GM18498 (cell line): ENCODE results near the gene KIF23.
A peak's percentile ranks its signal among the peaks of the same experiment; 100 is the strongest.

Experiments used
- ATAC-seq: cut with Tn5 transposase; IDR thresholded peaks from one replicate; pipeline ENCODE4 v1.9.1; 2021; ENCODE audit warnings: mild to moderate bottlenecking, moderate library complexity; ENCODE audit not compliant: unreplicated experiment

Gene KIF23

GRCh38 chr15:69394556-69395282, 19.4 kb upstream of the KIF23 start:
- ATAC-seq, result peak; percentile 76

- ATAC-seq, result no peak
Observed at GRCh38 chr15:69395460-69395859, 18.7 kb upstream of the KIF23 start.

- ATAC-seq, result no peak
Observed at GRCh38 chr15:69395991-69396390, 18.2 kb upstream of the KIF23 start.

GRCh38 chr15:69398491-69398891, 15.7 kb upstream of the KIF23 start:
- ATAC-seq, result no peak

- ATAC-seq, result no peak
Observed at GRCh38 chr15:69400850-69401249, 13.3 kb upstream of the KIF23 start.

GRCh38 chr15:69402816-69403215, 11.3 kb upstream of the KIF23 start:
- no peak for ATAC-seq

- no peak for ATAC-seq
Observed at GRCh38 chr15:69403594-69403993, 10.6 kb upstream of the KIF23 start.

- ATAC-seq, result no peak
Observed at GRCh38 chr15:69405110-69405509, 9.0 kb upstream of the KIF23 start.

- ATAC-seq, result no peak
Observed at GRCh38 chr15:69407719-69408400, 6.3 kb upstream of the KIF23 start.

GRCh38 chr15:69408841-69409240, 5.3 kb upstream of the KIF23 start:
- ATAC-seq, result no peak

GRCh38 chr15:69410248-69410874, 3.8 kb upstream of the KIF23 start:
- ATAC-seq, result no peak

GRCh38 chr15:69412274-69412673, 1.9 kb upstream of the KIF23 start:
- no peak for ATAC-seq

- no peak for ATAC-seq
Observed at GRCh38 chr15:69412701-69413100, 1.4 kb upstream of the KIF23 start.

- peak; percentile 29 for ATAC-seq
Observed at GRCh38 chr15:69414701-69415167, 585 bp downstream of the KIF23 start.

GRCh38 chr15:69415381-69415780, 1.2 kb downstream of the KIF23 start:
- no peak for ATAC-seq

GRCh38 chr15:69417581-69417980, 3.4 kb downstream of the KIF23 start:
- ATAC-seq, result no peak

- no peak for ATAC-seq
Observed at GRCh38 chr15:69421498-69421897, 7.3 kb downstream of the KIF23 start.

GRCh38 chr15:69422336-69422895, 8.3 kb downstream of the KIF23 start:
- ATAC-seq, result no peak

GRCh38 chr15:69424001-69424400, 9.9 kb downstream of the KIF23 start:
- no peak for ATAC-seq

GRCh38 chr15:69424748-69425413, 10.7 kb downstream of the KIF23 start:
- ATAC-seq, result no peak

GRCh38 chr15:69433831-69434230, 19.7 kb downstream of the KIF23 start:
- ATAC-seq, result no peak
